Measurements from ENCODE around the gene KIF2A. TPM values are rescaled to one million over a fixed set of nuclear protein-coding genes. Genes with fewer than 3 reads are reported as not detected.

KIF2A gene
- total and polyA plus RNA-seq, 2 of the 13 experiments (the other 11 are each of a cell fraction or from before 2014, with no cell fraction given), result 8.5 to 19.2 TPM

- no peak for TF ChIP-seq ZBTB40 (IDR thresholded peaks at IDR 0.05)
- peak; percentile 74 for TF ChIP-seq ZBTB40 (CRISPR knock-in tag; IDR thresholded peaks at IDR 0.05)
- TF ChIP-seq CBFB (CRISPR knock-in tag; IDR thresholded peaks at IDR 0.05), result peak; percentile 65; the same call in 1 of the 2 replicates
- TF ChIP-seq THRA (CRISPR knock-in tag; IDR thresholded peaks at IDR 0.05; ENCODE audit: borderline replicate concordance), result 0 out of 2 replicates have a peak, but pooled peaks have one; percentile 17
- peak; percentile 85; the same call in 1 of the 2 replicates for TF ChIP-seq SIN3A (IDR thresholded peaks at IDR 0.05; ENCODE audit: borderline replicate concordance, low read depth, low read length)
- peak; percentile 74; the same call in 1 of the 2 replicates for TF ChIP-seq NCOA1 (CRISPR knock-in tag; IDR thresholded peaks at IDR 0.05)
- peak; percentile 63; the same call in 1 of the 2 replicates for TF ChIP-seq ZBTB3 (CRISPR knock-in tag; IDR thresholded peaks at IDR 0.05; ENCODE audit: borderline replicate concordance, low read depth)
- TF ChIP-seq ZNF354B (CRISPR knock-in tag; IDR thresholded peaks at IDR 0.05), result no peak
- TF ChIP-seq TFDP2 (CRISPR knock-in tag; IDR thresholded peaks at IDR 0.05), result peak; percentile 98
- peak; percentile 88; the same call in 1 of the 2 replicates for TF ChIP-seq MYC (CRISPR knock-in tag; IDR thresholded peaks at IDR 0.05; ENCODE audit: borderline replicate concordance)
- 0 out of 2 replicates have a peak, but pooled peaks have one; percentile 5 for TF ChIP-seq PRDM15 (CRISPR knock-in tag; IDR thresholded peaks at IDR 0.05)
- TF ChIP-seq AGO1 (IDR thresholded peaks at IDR 0.05; ENCODE audit: low read depth, low read length, poor library complexity, severe bottlenecking), result peak; percentile 44
Observed at GRCh38 chr5:62412549-62413329, 106.7 kb downstream of the KIF2A start, which contains the start of gene IPO11 (continued).
